ENCODE results near the gene RIPK4. TPM values are rescaled to one million over a fixed set of nuclear protein-coding genes. Genes with fewer than 3 reads are reported as not detected.

RIPK4 gene
- total RNA-seq, 2 experiments from 2014 or later, result 0.65 to 0.76 TPM

DNA sequence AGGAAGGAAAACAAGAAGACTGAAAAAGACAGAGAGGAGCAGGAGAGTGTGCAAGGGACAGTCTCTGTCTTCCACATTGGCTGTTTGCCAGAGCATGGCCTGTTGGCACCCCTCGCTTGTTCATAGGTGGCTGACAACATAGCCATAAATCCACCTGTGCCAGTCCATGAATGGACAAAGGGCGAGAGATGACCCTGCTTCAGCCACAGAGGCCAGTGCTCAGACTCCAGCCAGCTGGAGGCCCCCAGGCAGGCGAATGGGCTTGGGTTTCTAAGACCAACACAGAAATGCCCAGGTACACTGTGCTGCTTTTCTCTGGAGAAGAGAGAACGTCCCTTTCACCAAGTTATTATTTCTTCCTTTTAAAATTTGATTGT, 60.6 kb downstream of the RIPK4 start:
- CTCF ChIA-PET, result no interaction called here
- Mint-ChIP-seq H3K4me1 (ENCODE audit: low read depth) (peaks cover 10% of the 10 kb centered on the region), H3K36me3 (ENCODE audit: low read depth) (no peaks in the 10 kb centered on the region), H3K27me3 (peaks cover 14% of the 10 kb centered on the region), H3K9me3 (peaks cover 4% of the 10 kb centered on the region), H3K27ac (no peak overlapping the region), H3K4me3 (no peak overlapping the region)
- no peak for DNase-seq
- no peak for ATAC-seq
- intact Hi-C loops (cut with micrococcal nuclease), result no loop called here
- TF ChIP-seq, protein P1, sequence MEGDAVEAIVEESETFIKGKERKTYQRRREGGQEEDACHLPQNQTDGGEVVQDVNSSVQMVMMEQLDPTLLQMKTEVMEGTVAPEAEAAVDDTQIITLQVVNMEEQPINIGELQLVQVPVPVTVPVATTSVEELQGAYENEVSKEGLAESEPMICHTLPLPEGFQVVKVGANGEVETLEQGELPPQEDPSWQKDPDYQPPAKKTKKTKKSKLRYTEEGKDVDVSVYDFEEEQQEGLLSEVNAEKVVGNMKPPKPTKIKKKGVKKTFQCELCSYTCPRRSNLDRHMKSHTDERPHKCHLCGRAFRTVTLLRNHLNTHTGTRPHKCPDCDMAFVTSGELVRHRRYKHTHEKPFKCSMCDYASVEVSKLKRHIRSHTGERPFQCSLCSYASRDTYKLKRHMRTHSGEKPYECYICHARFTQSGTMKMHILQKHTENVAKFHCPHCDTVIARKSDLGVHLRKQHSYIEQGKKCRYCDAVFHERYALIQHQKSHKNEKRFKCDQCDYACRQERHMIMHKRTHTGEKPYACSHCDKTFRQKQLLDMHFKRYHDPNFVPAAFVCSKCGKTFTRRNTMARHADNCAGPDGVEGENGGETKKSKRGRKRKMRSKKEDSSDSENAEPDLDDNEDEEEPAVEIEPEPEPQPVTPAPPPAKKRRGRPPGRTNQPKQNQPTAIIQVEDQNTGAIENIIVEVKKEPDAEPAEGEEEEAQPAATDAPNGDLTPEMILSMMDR (IDR thresholded peaks at IDR 0.05), result no peak
- POLR2A ChIA-PET, result no interaction called here

DNA sequence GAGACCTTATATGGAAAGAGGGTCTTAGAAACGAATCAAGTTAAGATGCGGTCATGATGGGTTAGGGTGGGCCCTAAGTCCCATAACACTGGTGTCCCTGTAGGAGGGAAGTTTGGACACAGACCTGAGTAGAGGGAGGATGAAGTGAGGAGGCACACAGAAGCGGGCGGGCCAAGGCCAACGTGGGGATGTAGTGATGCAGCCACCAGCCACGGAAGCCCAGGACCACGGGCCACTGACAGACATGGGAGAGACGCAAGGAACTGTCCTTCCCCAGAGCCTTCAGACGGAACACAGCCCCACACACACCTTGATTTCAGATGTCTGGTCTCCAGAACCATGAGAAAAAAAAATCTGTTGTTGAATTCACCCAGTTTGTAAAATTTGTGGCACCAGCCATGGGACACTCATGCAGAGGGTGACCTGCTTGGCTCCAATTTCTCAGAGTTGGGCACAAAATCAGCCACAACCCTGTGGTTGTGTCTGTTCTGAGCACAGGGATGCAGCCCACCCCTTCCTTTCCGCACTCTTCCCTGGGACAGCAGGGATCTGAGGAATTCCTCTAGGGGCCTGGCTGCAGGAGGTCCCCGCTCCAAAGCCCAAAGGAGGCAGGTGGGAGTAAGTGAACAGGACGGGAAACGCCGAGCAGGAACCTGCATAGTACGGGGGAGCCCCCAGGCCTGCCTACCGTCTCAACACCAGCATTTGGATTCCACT, 61.1 kb downstream of the RIPK4 start:
- POLR2A ChIA-PET, result no interaction called here
- CTCF ChIA-PET, result no interaction called here
- Mint-ChIP-seq H3K9me3 (peaks cover 4% of the 10 kb centered on the region), H3K4me1 (ENCODE audit: low read depth) (peaks cover 10% of the 10 kb centered on the region), H3K36me3 (ENCODE audit: low read depth) (no peaks in the 10 kb centered on the region), H3K27me3 (peaks cover 11% of the 10 kb centered on the region), H3K4me3 (no peak overlapping the region), H3K27ac (no peak overlapping the region)
- DNase-seq, result no peak
- no peak for ATAC-seq
- TF ChIP-seq, protein P1 (IDR thresholded peaks at IDR 0.05), result no peak
- intact Hi-C loops (cut with micrococcal nuclease), result no loop called here

DNA sequence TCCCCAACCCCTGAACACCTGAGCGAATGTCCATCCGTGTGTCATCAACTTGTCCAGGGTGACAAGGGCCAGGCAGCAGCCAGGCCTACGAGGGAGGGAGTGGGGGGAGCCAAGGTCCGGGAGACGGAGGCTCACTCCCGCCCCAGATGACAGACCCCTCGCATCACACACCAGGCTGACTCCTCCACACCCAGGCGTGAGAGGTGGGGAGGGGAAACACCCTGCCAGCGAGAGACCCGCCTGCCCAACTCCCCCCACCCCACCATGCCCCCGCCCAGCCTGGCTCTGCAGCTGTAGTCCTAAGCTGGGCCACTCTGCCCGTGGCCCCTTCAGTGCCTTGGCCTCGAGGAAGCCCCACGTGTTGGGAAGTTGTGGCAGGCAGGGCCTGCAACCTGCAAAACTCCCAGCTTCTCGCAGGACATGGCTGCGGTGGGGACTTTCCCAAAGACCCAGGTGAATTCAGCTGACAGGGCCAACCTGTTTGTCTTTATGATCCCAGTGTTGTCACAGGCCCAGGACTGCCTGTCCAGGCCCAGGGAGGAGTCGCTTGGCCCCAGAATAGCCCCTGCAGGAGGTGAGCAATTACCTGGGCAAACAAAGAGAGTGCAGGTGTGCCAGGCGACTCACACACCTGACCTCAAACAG, 62.9 kb downstream of the RIPK4 start:
- no peak overlapping the region for H3K4me3 Mint-ChIP-seq
- CTCF ChIA-PET, result no interaction called here

DNA sequence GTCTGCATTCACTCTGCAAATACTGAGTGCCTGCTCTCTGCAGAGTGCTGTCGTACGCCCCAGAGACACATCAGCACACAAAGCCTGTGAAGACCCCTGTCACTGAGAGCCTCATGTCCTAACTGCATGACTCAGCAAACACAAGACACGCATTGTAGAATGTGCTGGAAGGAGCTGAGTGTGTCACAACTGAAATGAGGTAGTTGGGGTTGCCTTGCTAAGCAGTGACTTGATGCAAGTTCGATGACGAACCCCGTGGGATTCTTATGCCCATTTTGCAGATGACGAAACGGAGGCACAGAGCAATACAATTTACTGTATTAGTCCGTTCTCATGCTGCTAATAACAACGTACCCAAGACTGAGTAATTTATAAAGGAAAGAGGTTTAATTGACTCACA, 65.1 kb downstream of the RIPK4 start:
- ChIA-PET CTCF (no interaction called here), POLR2A (no interaction called here)
- Mint-ChIP-seq H3K36me3 (ENCODE audit: low read depth) (no peaks in the 10 kb centered on the region), H3K4me1 (ENCODE audit: low read depth) (peaks cover 3% of the 10 kb centered on the region), H3K27ac (no peak overlapping the region), H3K9me3 (peaks cover 2% of the 10 kb centered on the region), H3K4me3 (no peak overlapping the region), H3K27me3 (peaks cover 8% of the 10 kb centered on the region)
- ATAC-seq (no peak), DNase-seq (no peak)
- TF ChIP-seq, protein P1 (IDR thresholded peaks at IDR 0.05), result no peak
- intact Hi-C loops (cut with micrococcal nuclease), result no loop called here

More for the DNA sequence above, 62.9 kb downstream of the RIPK4 start:
- intact Hi-C loops (cut with micrococcal nuclease), result no loop called here
- Mint-ChIP-seq H3K36me3 (ENCODE audit: low read depth) (no peaks in the 10 kb centered on the region), H3K9me3 (peaks cover 4% of the 10 kb centered on the region), H3K4me1 (ENCODE audit: low read depth) (peaks cover 10% of the 10 kb centered on the region), H3K27me3 (peaks cover 7% of the 10 kb centered on the region), H3K27ac (no peak overlapping the region)
- TF ChIP-seq, protein P1 (IDR thresholded peaks at IDR 0.05), result no peak
- DNase-seq, result no peak
- POLR2A ChIA-PET, result no interaction called here
- ATAC-seq, result no peak

DNA sequence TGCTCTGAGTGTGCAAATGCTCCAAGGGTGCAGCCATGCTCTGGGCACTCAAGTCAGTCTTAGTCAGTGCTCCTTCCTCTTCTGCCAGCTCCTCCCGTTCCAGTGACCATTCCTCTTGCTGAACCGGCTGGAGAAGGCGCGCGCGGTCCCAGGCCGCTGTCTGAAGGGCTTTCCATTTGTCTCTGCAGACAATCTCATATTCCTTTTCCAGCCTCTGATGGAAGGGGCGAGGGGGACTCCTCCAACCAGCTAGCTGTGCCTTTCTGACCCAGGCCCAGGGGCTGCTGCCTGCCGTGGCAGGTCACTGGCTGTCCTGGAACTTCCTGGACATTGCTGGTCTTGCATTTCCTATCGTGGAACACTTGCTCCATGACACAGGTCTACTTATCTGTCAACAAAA, 67.5 kb downstream of the RIPK4 start:
- intact Hi-C loops (cut with micrococcal nuclease), result no loop called here
- DNase-seq (no peak), ATAC-seq (no peak)
- H3K4me1 Mint-ChIP-seq (ENCODE audit: low read depth), result no peaks in the 10 kb centered on the region
- TF ChIP-seq, protein P1 (IDR thresholded peaks at IDR 0.05), result no peak
- no peak overlapping the region for H3K4me3 Mint-ChIP-seq
- no peaks in the 10 kb centered on the region for H3K9me3 Mint-ChIP-seq
- H3K27me3 Mint-ChIP-seq, result peaks cover 1% of the 10 kb centered on the region
- no peaks in the 10 kb centered on the region for H3K36me3 Mint-ChIP-seq (ENCODE audit: low read depth)
- POLR2A ChIA-PET, result no interaction called here
- H3K27ac Mint-ChIP-seq, result no peak overlapping the region
- CTCF ChIA-PET, result no interaction called here

All from activated CD8-positive, alpha-beta T cell treated with anti-CD3 and anti-CD28 coated beads for 36 hours (primary cell).